Measurements from ENCODE around the gene OTULIN. TPM values are rescaled to one million over a fixed set of nuclear protein-coding genes. Genes with fewer than 3 reads are reported as not detected.

OTULIN gene
- total RNA-seq, 5 donors from 2014 or later (not counting 1 experiment from before 2014, with no cell fraction given), result 57.6 to 67.1 (median 61.2) TPM

DNA sequence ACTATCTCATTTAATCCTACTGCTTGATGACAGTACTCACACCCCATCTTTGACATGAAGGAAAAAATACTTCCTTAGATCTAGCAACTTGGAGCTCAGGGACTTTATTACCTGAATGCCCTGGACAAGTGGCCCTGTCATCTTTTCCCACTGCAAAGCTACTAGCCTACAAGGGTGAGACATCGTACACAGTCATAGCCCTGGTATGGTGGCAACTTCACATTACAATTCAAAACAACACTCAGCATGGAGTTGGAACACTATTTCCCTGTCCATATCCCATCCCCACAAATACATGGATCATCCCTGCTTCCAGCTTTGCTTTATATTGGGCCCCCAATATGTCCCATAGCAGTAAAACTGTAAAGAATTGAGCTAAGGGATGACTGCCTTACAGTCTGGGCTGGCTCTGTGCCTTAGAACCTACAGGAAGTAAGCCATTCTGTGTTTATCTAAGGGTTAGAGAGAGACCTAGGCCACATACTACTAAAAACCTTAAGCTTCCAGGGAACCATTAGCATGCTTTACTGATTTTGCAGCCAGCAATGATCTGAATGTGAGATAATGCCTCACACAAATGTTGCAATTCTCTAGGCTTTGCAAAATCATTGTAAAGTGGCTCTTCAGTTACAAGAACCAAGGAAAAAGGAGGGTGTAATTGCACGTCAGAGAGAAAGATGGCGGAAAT, 55.9 kb downstream of the OTULIN start:
- Mint-ChIP-seq H3K36me3 (peaks cover 50% of the 10 kb centered on the region), H3K27me3 (no peaks in the 10 kb centered on the region), H3K4me1 (peaks cover 31 to 38% (median 32%) of the 10 kb centered on the region in 3 donors), H3K9me3 (no peaks in the 10 kb centered on the region), H3K4me3 (no peak overlapping the region), H3K27ac (peak overlapping the region; percentile 58 to 76)
- DNase-seq (no peak), ATAC-seq (replicated peaks in 1 of 4) (peak in 3 of 4 experiments; percentile 66 to 84 (median 71))
- Histone ChIP-seq H3K9me3 (no peaks in the 10 kb centered on the region), H3K4me3 (ENCODE audit: control insufficient read depth in 1 of 2, extremely low read depth in 1 of 2, low read length in 1 of 2) (no peak overlapping the region), H3K27ac (ENCODE audit: low read length) (no peak overlapping the region), H3K27me3 (replicated peaks in 1 of 2; ENCODE audit: control insufficient read depth in 2 of 2, extremely low read depth in 1 of 2, insufficient read depth in 2 of 2, low read length in 1 of 2) (no peaks in the 10 kb centered on the region), H3K36me3 (ENCODE audit: control insufficient read depth in 2 of 2, extremely low read depth in 1 of 2, insufficient read depth in 1 of 2, low read length in 1 of 2) (peaks cover 0 to 25% of the 10 kb centered on the region in 2 donors), H3K4me1 (ENCODE audit: control insufficient read depth in 1 of 2, extremely low read depth in 1 of 2, insufficient read depth in 2 of 2, low read length in 2 of 2) (peaks cover 0 to 10% of the 10 kb centered on the region in 2 experiments)
- CTCF ChIA-PET, result interaction anchor here (0.9 to 1.1 kb wide), 2 partner anchors 9 to 226 kb away, joined by 3 read pairs; no protein-coding TSS in a partner anchor
- POLR2A ChIA-PET, result interaction anchor here in 1 of 2 donors (0.5 to 0.7 kb wide), 2 partner anchors 9 to 97 kb away, joined by 3 to 13 read pairs; no protein-coding TSS in a partner anchor
- 100% methylated on average over 3 of the region's 3 CpGs for WGBS (ENCODE audit: insufficient coverage)

DNA sequence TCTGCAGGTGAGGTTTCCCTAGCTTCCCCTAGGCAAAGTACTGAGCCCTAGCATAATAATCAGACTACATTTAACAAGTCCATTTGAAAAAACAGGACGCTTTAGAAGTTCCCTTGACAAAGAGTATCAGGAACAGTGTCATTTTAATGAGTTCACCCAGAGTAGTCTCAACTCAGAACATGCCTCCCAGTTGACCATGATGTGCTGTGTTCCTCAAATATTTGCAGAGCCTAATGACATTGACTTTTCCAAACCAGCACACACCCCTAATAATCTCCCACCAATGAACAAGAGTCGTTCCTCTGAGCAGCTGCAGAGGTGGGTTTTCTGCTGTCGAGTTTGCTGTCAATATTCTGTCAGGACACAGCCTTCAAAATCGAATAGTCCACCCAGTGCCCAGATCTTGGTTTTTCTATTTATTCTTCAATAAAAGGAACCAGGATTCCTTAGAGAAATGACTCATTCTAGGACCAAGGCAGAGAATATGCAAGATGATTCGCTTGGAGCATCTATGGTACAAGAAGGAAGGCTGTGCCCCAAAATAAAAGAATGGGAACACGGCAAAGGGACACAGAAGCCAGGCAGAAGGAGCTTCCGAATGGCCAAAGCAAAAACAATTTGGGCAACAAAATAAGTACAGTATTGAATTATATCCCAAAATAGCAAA, 57.6 kb downstream of the OTULIN start:
- POLR2A ChIA-PET, result no interaction called here
- Mint-ChIP-seq H3K9me3 (no peaks in the 10 kb centered on the region), H3K36me3 (peaks cover 49% of the 10 kb centered on the region), H3K27me3 (no peaks in the 10 kb centered on the region), H3K27ac (peak overlapping the region in 1 of 2 donors; percentile 44), H3K4me1 (peaks cover 31 to 44% (median 35%) of the 10 kb centered on the region in 3 donors), H3K4me3 (no peak overlapping the region)
- H3K4me3 ChIP-seq (ENCODE audit: control insufficient read depth in 1 of 2, extremely low read depth in 1 of 2, low read length in 1 of 2), result no peak overlapping the region
- 96% methylated on average over 4 of the region's 7 CpGs for WGBS (ENCODE audit: insufficient coverage)
- H3K27me3 ChIP-seq (replicated peaks in 1 of 2; ENCODE audit: control insufficient read depth in 2 of 2, extremely low read depth in 1 of 2, insufficient read depth in 2 of 2, low read length in 1 of 2), result no peaks in the 10 kb centered on the region
- no peak overlapping the region for H3K27ac ChIP-seq (ENCODE audit: low read length)
- ATAC-seq (replicated peaks in 1 of 4), result no peak
- peaks cover 0 to 10% of the 10 kb centered on the region in 2 experiments for H3K4me1 ChIP-seq (ENCODE audit: control insufficient read depth in 1 of 2, extremely low read depth in 1 of 2, insufficient read depth in 2 of 2, low read length in 2 of 2)
- CTCF ChIA-PET, result interaction anchor here (0.6 to 0.8 kb wide), 3 partner anchors 14 to 573 kb away, joined by 3 read pairs; no protein-coding TSS in a partner anchor
- peaks cover 4 to 24% of the 10 kb centered on the region in 2 donors for H3K36me3 ChIP-seq (ENCODE audit: control insufficient read depth in 2 of 2, extremely low read depth in 1 of 2, insufficient read depth in 1 of 2, low read length in 1 of 2)
- H3K9me3 ChIP-seq, result no peaks in the 10 kb centered on the region
- no peak for DNase-seq

DNA sequence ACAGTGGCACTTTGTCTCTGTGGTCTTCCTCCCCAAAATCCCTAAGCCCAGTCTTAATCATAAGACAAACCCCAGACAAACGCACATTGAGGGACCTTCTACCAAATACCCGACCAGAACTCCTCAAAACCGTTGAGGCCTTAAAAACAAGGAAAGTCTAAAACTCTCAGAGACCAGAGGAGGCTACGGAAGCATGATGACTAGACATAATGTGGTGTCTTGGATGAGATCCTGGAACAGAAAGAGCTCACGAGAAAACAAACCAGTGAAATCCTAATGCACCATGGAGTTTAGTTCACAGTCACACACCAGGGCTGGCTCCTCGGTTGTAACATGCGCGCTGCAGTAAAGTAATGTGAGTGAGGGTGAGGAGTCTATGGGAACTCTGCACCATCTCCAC, 58.4 kb downstream of the OTULIN start:
- Histone ChIP-seq H3K9me3 (no peaks in the 10 kb centered on the region), H3K27ac (ENCODE audit: low read length) (no peak overlapping the region), H3K36me3 (ENCODE audit: control insufficient read depth in 2 of 2, extremely low read depth in 1 of 2, insufficient read depth in 1 of 2, low read length in 1 of 2) (peaks cover 4 to 21% of the 10 kb centered on the region in 2 donors), H3K4me3 (ENCODE audit: control insufficient read depth in 1 of 2, extremely low read depth in 1 of 2, low read length in 1 of 2) (no peak overlapping the region), H3K27me3 (replicated peaks in 1 of 2; ENCODE audit: control insufficient read depth in 2 of 2, extremely low read depth in 1 of 2, insufficient read depth in 2 of 2, low read length in 1 of 2) (no peaks in the 10 kb centered on the region), H3K4me1 (ENCODE audit: control insufficient read depth in 1 of 2, extremely low read depth in 1 of 2, insufficient read depth in 2 of 2, low read length in 2 of 2) (peaks cover 0 to 10% of the 10 kb centered on the region in 2 experiments)
- Mint-ChIP-seq H3K27ac (no peak overlapping the region), H3K36me3 (peaks cover 46% of the 10 kb centered on the region), H3K4me1 (peaks cover 31 to 50% (median 42%) of the 10 kb centered on the region in 3 donors), H3K9me3 (no peaks in the 10 kb centered on the region), H3K4me3 (no peak overlapping the region), H3K27me3 (no peaks in the 10 kb centered on the region)
- CTCF ChIA-PET, result interaction anchor here in 1 of 2 donors (0.8 kb wide), 1 partner anchor 15 kb away, joined by 3 read pairs; no protein-coding TSS in a partner anchor
- POLR2A ChIA-PET, result no interaction called here
- DNase-seq (no peak), ATAC-seq (replicated peaks in 1 of 4) (no peak)
- WGBS (ENCODE audit: insufficient coverage), result 100% methylated on average over 2 of the region's 8 CpGs

DNA sequence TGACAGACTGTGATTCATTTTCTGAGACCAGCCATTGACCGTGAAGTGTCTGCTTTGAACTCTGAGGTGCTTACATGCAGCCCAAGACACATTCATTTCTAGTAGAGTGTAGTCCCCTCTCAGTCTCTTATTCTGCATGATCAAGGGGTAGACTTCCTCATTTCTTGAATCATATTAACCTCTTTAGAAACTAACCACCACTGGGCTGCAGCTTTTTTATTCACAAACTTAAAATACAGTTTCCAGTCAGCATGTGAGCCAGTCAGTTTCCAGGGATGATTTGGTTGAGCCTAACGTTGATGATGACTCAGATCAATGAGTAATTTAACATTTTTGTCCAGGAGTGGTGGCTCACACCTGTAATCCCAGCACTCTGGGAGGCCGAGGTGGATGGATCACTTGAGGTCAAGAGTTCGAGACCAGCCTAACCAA, 59.2 kb downstream of the OTULIN start:
- Mint-ChIP-seq H3K27ac (no peak overlapping the region), H3K36me3 (peaks cover 42% of the 10 kb centered on the region), H3K9me3 (no peaks in the 10 kb centered on the region), H3K27me3 (no peaks in the 10 kb centered on the region), H3K4me1 (peaks cover 23 to 50% (median 42%) of the 10 kb centered on the region in 3 donors), H3K4me3 (no peak overlapping the region)
- H3K4me3 ChIP-seq (ENCODE audit: control insufficient read depth in 1 of 2, extremely low read depth in 1 of 2, low read length in 1 of 2), result no peak overlapping the region
- ChIA-PET POLR2A (no interaction called here), CTCF (interaction anchor here (0.6 to 0.9 kb wide), 2 partner anchors 16 to 292 kb away, joined by 3 to 4 read pairs; no protein-coding TSS in a partner anchor)
- peaks cover 6 to 20% of the 10 kb centered on the region in 2 donors for H3K36me3 ChIP-seq (ENCODE audit: control insufficient read depth in 2 of 2, extremely low read depth in 1 of 2, insufficient read depth in 1 of 2, low read length in 1 of 2)
- DNase-seq (no peak), ATAC-seq (replicated peaks in 1 of 4) (no peak)
- no peak overlapping the region for H3K27ac ChIP-seq (ENCODE audit: low read length)
- WGBS (ENCODE audit: insufficient coverage), result 57% methylated on average over 1 of the region's 4 CpGs
- H3K4me1 ChIP-seq (ENCODE audit: control insufficient read depth in 1 of 2, extremely low read depth in 1 of 2, insufficient read depth in 2 of 2, low read length in 2 of 2), result peaks cover 0 to 10% of the 10 kb centered on the region in 2 experiments
- no peaks in the 10 kb centered on the region for H3K9me3 ChIP-seq
- H3K27me3 ChIP-seq (replicated peaks in 1 of 2; ENCODE audit: control insufficient read depth in 2 of 2, extremely low read depth in 1 of 2, insufficient read depth in 2 of 2, low read length in 1 of 2), result no peaks in the 10 kb centered on the region

DNA sequence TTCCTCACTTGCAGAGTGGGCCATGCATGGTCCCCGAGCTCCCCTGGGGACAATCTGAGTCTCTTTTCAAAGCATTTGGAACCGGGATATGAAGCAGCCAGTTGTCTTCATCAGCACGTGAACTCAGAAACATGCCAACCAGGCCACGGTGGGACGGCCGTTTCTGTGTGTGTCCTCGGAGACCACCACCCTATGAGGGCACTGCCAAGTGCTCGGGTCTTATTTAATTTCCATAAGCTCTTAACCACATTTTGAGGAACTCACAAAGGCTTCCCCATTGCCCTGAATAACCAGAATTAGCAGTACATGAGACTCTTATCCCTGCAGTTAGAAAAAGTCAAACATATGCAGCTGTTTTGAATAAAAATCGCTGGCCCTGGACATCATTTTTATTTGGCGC, 60.1 kb downstream of the OTULIN start:
- peaks cover 7 to 24% of the 10 kb centered on the region in 2 donors for H3K36me3 ChIP-seq (ENCODE audit: control insufficient read depth in 2 of 2, extremely low read depth in 1 of 2, insufficient read depth in 1 of 2, low read length in 1 of 2)
- no peak overlapping the region for H3K27ac ChIP-seq (ENCODE audit: low read length)
- Mint-ChIP-seq H3K36me3 (peaks cover 38% of the 10 kb centered on the region), H3K27me3 (no peaks in the 10 kb centered on the region), H3K27ac (peak overlapping the region in 1 of 2 donors; percentile 22), H3K4me3 (no peak overlapping the region), H3K9me3 (no peaks in the 10 kb centered on the region), H3K4me1 (peaks cover 13 to 41% (median 38%) of the 10 kb centered on the region in 3 donors)
- no peak overlapping the region for H3K4me3 ChIP-seq (ENCODE audit: control insufficient read depth in 1 of 2, extremely low read depth in 1 of 2, low read length in 1 of 2)
- ChIA-PET CTCF (interaction anchor here (0.5 to 1.6 kb wide), 5 partner anchors 97 to 291 kb away, joined by 3 to 4 read pairs (median 4); no protein-coding TSS in a partner anchor), POLR2A (no interaction called here)
- no peaks in the 10 kb centered on the region for H3K9me3 ChIP-seq
- H3K27me3 ChIP-seq (replicated peaks in 1 of 2; ENCODE audit: control insufficient read depth in 2 of 2, extremely low read depth in 1 of 2, insufficient read depth in 2 of 2, low read length in 1 of 2), result no peaks in the 10 kb centered on the region
- no peak for DNase-seq
- no peak for ATAC-seq (replicated peaks in 1 of 4)
- H3K4me1 ChIP-seq (ENCODE audit: control insufficient read depth in 1 of 2, extremely low read depth in 1 of 2, insufficient read depth in 2 of 2, low read length in 2 of 2), result peaks cover 0 to 10% of the 10 kb centered on the region in 2 experiments
- WGBS (ENCODE audit: insufficient coverage), result 83% methylated on average over 10 of the region's 10 CpGs

DNA sequence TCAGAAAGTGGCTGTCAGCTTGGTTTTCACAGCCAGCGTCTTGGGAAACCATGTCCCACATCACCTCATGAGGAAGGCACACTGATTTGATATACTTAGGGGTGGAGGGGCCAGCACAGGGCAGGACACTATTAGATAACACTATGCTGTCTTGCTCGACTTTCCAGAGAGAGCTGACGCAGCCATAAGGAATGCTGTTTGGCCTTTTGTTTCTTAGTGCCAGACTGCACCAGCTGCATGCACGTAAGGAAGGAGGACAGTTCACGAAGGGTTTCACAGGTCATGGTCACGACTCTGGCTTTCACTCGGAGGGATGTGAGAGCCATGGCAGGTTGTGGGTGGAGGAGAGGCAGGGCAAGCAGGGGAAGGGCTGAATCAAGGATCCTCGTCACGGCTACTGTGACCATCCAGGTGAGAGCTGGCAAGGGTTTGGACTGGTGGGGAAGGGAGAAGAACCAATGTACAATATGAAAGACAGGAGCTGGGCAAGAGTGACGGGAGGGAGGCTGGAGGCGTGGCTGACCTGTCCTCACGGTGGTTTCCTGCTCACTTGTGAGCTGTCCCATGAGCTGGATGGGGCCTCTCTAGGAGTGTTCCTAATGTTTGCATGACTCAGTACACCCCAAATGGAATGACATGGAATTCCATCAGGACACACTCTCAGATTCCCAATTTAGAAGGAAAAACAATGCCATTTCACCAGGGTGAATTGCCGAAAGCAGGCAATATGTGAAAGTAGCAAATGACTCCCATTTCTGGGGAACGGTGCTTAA, 61.7 kb downstream of the OTULIN start:
- Mint-ChIP-seq H3K27me3 (no peaks in the 10 kb centered on the region), H3K4me3 (no peak overlapping the region), H3K4me1 (peaks cover 0 to 25% (median 24%) of the 10 kb centered on the region in 3 donors), H3K9me3 (no peaks in the 10 kb centered on the region), H3K27ac (peak overlapping the region in 1 of 2 donors; percentile 40), H3K36me3 (peaks cover 47% of the 10 kb centered on the region)
- H3K27me3 ChIP-seq (replicated peaks in 1 of 2; ENCODE audit: control insufficient read depth in 2 of 2, extremely low read depth in 1 of 2, insufficient read depth in 2 of 2, low read length in 1 of 2), result no peaks in the 10 kb centered on the region
- WGBS (ENCODE audit: insufficient coverage), result 95% methylated on average over 13 of the region's 14 CpGs
- no peak overlapping the region for H3K27ac ChIP-seq (ENCODE audit: low read length)
- H3K9me3 ChIP-seq, result no peaks in the 10 kb centered on the region
- peaks cover 0 to under 1% of the 10 kb centered on the region in 2 experiments for H3K4me1 ChIP-seq (ENCODE audit: control insufficient read depth in 1 of 2, extremely low read depth in 1 of 2, insufficient read depth in 2 of 2, low read length in 2 of 2)
- H3K36me3 ChIP-seq (ENCODE audit: control insufficient read depth in 2 of 2, extremely low read depth in 1 of 2, insufficient read depth in 1 of 2, low read length in 1 of 2), result peaks cover 12 to 38% of the 10 kb centered on the region in 2 donors
- ChIA-PET CTCF (interaction anchor here (0.5 to 4.4 kb wide), 20 partner anchors 16 to 600 kb away, joined by 3 to 26 read pairs (median 4); no protein-coding TSS in a partner anchor), POLR2A (no interaction called here)
- no peak for DNase-seq
- no peak overlapping the region for H3K4me3 ChIP-seq (ENCODE audit: control insufficient read depth in 1 of 2, extremely low read depth in 1 of 2, low read length in 1 of 2)
- no peak for ATAC-seq (replicated peaks in 1 of 4)
